NK-92 (cell line): ENCODE data around the gene BACE2.

Source experiments
- DNase-seq: peaks from one replicate; lab custom pipeline; 2025; ENCODE audit not compliant: unreplicated experiment; lab: John Stamatoyannopoulos, UW

The BACE2 gene

GRCh38 chr21:41211060-41211805 lies 43.3 kb downstream of the BACE2 start:
- DNase-seq, result no peak

DNA sequence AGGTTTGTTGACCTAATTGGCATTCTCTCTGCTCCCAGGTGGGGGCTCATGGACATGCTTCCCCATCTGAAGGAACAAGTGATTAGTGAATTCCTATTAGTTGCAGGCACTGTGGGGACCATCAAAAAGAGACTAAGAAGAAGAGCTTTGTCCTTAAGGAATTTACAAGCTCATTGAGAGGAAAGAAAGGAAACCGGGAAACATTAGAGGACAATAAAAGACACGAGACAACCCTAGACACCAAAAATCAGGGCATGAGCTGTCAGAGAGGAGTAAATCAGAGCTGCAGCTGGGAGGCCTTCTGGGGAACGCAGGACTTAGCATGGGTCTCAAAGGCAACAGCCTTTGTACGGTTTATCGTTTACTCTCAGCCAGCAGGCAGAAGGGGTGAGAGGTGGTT lies 45.1 kb downstream of the BACE2 start:
- no peak for DNase-seq

DNA sequence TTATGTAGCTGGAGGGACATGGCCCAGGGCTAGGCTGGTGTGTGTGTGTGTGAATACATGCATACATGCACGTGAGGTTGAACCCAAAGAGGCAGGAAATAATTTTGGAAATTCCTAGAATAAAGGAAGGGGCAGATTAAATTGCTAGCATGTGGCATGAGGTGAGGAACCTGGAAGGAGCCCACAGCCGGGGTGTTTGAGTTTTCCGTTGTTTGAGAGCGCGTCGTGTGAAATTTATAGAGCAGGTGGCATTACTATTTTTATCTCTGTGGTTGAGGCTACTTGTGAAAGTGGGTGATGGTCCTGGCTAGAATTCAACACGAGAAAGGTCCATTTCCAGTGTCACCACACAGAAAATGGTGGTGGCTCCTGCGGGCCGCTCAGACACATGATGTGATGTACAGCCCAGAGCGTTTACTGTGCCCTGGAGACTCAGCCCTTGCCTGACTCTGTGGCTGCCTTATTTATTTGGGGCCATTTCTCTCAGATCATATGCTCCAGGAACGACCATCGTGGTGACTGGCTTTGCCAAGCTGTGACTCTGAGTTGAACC lies 48.0 kb downstream of the BACE2 start:
- no peak for DNase-seq

GRCh38 chr21:41216486-41216885 lies 48.5 kb downstream of the BACE2 start:
- no peak for DNase-seq

DNA sequence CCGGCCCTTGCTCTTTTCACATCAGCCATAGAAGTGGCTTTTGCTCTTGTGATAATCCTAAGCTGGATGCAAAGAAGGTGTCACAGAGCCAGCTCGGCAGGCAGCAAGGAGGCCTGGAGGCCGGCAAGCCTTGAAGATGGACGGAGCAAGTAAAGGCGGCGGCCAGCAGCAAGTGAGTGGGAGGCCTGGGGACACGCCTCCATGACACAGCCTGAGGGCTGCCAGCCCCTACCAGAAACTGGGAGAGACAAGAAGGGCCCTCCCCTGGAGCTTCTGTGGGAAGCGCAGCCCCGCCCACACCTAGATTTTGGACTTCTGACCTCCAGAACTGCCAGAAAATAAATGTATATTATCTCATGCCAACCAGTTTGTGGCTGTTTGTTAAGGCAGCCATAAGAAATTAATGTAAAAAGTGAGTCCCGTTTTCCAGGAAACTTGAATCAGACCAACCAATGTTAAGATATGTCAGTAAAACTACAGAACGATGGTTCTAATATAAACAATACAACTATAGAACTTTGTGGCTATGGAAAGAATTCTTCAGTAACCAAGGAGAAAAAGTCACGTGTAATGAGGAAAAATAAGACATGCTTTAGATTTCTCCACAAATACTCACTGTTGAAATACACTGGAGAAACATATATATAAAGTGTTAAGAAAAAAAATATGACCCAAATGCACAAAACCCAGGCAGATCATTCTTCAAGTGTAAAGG lies 49.9 kb downstream of the BACE2 start:
- no peak for DNase-seq

GRCh38 chr21:41219498-41220207 lies 51.7 kb downstream of the BACE2 start:
- no peak for DNase-seq

DNA sequence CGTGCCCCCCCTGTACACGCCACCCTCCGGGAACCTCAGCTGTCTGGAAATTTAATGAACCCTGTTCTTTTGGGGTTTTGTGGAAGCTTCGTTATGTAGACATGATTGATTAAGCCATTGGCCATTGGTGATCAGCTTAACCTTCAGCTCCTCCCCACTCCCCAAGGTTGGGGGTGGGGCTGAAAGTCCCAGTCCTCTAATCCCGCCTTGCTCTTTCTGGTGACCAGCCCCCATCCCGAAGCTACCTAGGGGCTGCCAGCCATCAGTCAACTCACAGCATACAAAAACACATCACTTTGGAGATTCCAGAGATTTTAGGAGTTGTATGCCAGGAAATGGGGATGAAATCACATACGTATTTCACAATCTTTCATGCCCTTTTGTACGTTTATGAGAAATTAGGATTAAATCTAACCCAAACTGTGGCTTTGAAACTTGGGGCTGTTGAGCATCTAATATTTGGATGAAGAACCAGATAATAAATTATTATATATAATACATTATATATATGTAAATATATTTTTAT lies 52.3 kb downstream of the BACE2 start:
- DNase-seq, result no peak

DNA sequence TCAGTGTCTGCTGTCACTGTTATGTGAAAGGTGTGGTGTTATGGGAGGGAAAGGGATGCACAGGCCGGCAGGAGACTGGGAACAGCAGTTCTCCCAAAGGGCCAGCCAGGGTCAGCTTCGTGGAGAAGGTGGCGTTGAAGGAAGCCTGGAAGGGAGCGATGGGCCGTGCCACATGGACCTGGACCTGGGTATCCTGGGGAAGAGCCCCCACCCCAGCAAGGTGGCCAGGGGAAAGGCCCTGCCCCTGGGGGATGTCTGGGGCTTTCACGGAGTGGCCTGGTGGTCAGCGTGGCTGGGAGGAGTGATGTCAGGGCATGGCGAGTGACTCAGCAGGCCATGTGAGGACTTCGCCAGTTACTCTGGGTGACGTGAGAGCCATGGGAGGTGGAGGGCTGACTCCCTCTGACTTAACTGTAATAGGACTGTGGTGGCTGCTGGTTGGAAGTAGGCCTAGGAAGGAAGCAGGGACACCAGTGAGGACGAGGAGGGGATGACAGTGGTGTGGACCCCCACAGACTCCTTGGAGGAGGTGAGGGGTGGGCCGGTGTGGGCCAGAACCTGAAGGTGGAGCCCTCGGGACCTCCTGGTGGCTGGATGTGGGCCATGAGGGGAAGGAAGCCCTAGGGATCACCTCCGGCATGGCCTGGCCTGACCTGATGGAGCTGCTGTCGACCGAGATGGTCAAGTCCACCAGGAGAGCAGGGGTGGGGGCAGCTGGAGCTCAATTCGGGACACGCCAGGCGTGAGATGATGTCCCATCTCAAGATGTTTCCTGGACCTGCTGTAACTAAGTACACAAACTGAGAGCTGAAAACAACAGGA lies 54.5 kb downstream of the BACE2 start:
- no peak for DNase-seq

- DNase-seq, result no peak
These were observed 58.9 kb downstream of the BACE2 start for GRCh38 chr21:41226853-41227252.

- DNase-seq, result no peak
These were observed 59.5 kb downstream of the BACE2 start for GRCh38 chr21:41227357-41228005.

DNA sequence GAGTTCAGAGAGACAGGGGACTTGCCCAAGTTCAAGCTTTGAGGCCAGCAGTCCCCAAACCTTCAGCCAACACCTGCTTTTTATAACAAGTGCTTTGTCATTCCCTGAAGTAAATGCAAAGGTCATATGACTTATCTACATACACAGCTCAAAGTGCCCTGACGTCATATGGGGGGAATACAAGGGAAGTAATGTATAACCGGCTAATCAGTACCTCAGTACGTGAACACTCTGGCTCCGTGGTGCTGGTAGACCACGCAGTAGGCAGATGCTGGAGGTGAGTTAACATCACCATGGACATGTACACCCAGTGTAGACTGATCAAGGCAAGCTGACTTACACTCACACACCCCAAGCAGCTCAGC lies 60.0 kb downstream of the BACE2 start:
- DNase-seq, result no peak

- DNase-seq, result no peak
These were observed 60.5 kb downstream of the BACE2 start for GRCh38 chr21:41228492-41228891.

DNA sequence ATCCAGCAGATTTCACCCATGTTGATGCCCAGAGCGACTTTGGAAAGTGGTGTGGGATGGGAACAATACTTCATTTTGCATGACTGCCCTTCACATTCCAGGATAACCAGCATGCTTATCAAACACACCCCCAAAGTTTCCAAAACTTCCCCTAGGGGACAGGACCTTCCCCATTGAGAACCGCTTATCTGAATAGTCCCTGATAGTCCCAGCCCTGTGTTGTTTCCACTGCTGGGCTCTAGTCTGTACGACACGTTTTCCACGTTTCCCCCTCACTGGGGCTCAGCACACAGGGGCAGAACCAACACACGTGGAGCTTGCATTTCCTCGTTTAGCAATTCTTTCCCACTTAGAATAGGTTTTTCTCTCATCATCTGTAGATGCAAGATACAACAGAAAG lies 61.0 kb downstream of the BACE2 start:
- DNase-seq, result no peak

DNA sequence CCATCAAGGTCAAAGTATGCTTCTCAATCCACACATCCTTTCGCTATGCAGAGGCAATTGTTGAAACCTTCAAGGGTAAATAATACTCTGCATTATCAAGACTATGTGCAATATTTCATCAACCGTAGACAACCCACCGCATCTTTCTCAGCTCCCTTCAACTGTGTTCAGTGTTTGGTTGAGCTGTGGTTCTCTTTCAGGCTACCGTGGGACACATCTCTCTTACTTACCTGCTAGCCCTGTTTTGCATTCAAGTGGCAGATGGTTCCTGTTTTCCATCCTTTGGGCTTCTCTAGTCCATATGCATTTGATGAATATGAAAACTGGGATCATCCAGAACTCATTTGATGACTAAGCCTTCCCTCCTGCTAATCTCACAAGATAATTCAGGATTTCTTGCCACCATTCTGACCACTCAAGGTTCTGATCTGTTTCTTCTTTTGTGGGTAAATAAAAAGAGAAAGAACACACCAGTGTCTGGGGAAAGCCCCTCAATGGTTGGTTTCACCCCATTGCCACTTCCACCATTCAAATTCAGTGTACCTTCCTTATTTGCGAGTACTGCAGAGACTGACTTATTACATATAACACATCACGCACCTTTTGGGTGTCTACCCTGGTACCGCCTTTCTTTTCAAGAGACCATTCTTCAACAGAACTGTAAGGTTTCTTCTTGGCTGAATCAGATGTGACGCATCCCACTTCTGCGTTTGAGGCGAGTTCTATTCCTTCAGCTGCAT lies 61.7 kb downstream of the BACE2 start:
- no peak for DNase-seq

DNA sequence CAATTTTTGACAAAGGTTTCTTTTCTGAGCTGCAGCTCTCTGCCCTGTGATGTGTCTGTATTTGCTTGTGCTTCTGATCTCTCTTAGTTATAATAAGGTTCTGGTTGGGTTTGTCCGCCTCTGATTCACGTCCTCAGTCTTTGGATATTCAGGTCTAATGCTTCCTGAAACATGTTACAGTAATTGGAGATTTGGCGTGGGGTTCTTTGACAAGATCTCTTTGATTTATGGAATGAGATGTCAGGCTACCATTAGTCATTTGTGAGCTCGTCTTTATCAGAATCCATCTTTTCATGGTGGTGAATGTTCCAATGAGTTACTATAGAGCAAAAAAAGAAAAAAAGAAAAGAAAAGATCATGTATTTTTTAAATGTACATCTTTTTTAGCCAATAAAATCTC lies 62.5 kb downstream of the BACE2 start:
- DNase-seq, result no peak

DNA sequence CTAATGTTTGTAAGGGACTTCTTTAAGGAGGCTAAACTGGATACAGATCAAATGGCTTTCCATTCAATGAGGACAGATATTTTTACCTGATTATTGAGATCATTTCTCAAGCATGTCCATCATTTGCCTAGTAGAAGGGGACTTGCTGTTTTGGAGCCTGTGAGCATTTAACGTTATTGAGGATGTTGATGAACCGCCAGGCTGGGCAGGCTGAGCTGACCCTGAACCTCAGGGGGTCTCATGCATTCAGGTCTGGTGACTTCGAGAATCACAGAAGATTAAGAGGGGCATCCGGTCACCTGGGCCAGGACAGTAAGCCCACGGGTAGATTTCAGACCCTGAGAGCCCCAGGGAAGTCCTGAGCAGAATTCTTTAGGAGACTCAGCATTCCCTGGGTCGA lies 63.1 kb downstream of the BACE2 start:
- no peak for DNase-seq

- DNase-seq, result no peak
These were observed 64.1 kb downstream of the BACE2 start for GRCh38 chr21:41232013-41232412.

DNA sequence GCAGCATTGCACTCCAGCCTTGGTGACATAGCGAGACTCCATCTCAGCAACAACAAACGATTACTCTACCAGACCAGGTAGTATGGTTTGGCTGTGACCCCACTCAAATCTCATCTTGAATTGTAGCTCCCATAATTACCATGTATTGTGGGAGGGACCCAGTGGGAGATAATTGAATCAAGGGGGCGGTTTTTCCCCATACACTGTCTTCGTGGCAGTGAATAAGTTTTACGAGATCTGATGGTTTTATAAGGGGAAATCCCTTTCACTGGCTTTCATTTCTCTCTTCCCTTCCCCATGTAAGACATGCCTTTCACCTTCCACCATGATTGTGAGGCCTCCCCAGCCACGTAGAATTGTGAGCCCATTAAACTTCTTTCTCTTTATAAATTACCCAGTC lies 66.0 kb downstream of the BACE2 start:
- no peak for DNase-seq

DNA sequence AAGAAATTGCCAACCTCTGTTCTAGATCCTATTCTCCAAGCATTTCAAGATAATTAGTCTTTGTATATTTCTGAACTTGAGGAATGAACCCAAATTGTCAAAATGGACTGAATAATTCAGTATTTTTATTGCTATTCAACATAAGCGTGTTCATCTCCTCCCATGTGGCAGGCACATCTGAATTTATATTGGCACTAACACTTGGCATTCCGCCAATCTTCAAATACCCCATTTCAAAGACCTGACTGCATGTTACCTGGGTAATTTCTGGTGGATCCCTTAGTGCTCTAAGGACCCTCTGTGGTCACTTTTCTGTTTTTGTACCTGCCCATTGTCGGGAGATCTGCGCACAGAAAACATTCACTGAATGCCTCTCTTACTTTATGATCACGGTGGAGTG lies 66.6 kb downstream of the BACE2 start:
- DNase-seq, result no peak

DNA sequence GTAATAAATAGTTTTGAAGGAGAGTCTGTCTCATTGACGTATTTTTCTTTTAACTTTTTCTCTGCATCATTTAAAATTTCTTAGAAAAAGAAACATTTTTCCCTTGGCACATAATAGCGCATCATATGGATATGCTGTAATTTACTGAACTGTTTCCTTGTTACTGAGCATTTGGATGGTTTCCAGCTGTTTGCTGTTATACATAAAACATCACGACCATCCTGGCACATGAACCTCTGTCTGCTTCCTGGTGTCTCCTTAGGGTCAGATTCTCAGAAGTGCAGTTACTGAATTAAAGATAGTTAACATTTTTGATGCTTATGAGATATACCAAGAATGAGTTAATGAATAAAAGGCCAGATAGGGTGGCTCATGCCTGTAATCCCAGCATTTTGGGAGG lies 67.2 kb downstream of the BACE2 start:
- no peak for DNase-seq
